ENCODE results near the gene OR1J2. TPM values are rescaled to one million over a fixed set of nuclear protein-coding genes. Genes with fewer than 3 reads are reported as not detected.
"Not testable (repeated sequence)": the region's sequence is repeated elsewhere in the genome, so short reads cannot be mapped to it uniquely, and the experiment has no call there.

OR1J2 gene
- total RNA-seq, 1 donor from 2014 or later, result not detected

- TF ChIP-seq, protein P1, sequence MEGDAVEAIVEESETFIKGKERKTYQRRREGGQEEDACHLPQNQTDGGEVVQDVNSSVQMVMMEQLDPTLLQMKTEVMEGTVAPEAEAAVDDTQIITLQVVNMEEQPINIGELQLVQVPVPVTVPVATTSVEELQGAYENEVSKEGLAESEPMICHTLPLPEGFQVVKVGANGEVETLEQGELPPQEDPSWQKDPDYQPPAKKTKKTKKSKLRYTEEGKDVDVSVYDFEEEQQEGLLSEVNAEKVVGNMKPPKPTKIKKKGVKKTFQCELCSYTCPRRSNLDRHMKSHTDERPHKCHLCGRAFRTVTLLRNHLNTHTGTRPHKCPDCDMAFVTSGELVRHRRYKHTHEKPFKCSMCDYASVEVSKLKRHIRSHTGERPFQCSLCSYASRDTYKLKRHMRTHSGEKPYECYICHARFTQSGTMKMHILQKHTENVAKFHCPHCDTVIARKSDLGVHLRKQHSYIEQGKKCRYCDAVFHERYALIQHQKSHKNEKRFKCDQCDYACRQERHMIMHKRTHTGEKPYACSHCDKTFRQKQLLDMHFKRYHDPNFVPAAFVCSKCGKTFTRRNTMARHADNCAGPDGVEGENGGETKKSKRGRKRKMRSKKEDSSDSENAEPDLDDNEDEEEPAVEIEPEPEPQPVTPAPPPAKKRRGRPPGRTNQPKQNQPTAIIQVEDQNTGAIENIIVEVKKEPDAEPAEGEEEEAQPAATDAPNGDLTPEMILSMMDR (conservative IDR thresholded peaks at IDR 0.05; ENCODE audit: low read depth, low read length), result no peak
- no peak within 1 kb of the TSS for H3K4me3 ChIP-seq (ENCODE audit: low read depth, low read length)
Observed at GRCh38 chr9:122518841-122519240, 8.2 kb downstream of the OR1J2 start, which contains the start of gene OR1J4. Gene OR1J4 (plus strand): TSS chr9:122519141. CDS start chr9:122519141, 0 bp downstream.

GRCh38 chr9:122519376-122519775, 8.8 kb downstream of the OR1J2 start:
- DNase-seq (ENCODE audit: low read depth), result no peak
- TF ChIP-seq, protein P1 (conservative IDR thresholded peaks at IDR 0.05; ENCODE audit: low read depth, low read length), result no peak
- no peak overlapping the region for H3K4me3 ChIP-seq (ENCODE audit: low read depth, low read length)

More at GRCh38 chr9:122518841-122519240, 8.2 kb downstream of the OR1J2 start, which contains the start of gene OR1J4:
- no peak for DNase-seq (ENCODE audit: low read depth)

GRCh38 chr9:122526602-122527001, 16.0 kb downstream of the OR1J2 start:
- TF ChIP-seq, protein P1 (conservative IDR thresholded peaks at IDR 0.05; ENCODE audit: low read depth, low read length), result no peak
- no peak for DNase-seq (ENCODE audit: low read depth)
- H3K4me3 ChIP-seq (ENCODE audit: low read depth, low read length), result no peak overlapping the region

DNA sequence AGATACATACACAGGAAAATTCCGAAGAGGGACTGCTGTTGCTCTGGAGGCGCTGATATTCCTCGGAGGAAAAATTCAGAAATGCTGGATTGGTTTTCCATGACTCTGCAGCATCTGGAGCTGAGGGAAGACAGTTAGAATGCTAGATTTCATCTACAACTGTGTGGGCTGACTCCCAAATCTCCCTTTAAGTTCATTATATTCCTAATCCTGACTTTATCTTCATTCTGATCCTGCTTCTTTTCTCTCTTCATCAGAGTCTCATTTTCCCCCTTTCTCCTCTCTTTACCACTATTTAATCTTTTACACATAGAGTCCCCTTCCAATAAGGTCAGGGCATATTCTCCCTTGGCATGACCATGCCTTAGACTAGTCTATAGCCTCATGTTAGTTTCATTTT, 16.6 kb downstream of the OR1J2 start, which contains the start of gene OR1N1:
Gene OR1N1 (minus strand): TSS at position 101 of the 400 bp plus-strand sequence. CDS start 0 bp downstream, at position 101.
- H3K4me3 ChIP-seq (ENCODE audit: low read depth, low read length), result no peak within 1 kb of the TSS
- no peak for DNase-seq (ENCODE audit: low read depth)
- TF ChIP-seq, protein P1 (conservative IDR thresholded peaks at IDR 0.05; ENCODE audit: low read depth, low read length), result no peak

GRCh38 chr9:122531157-122531556, 20.6 kb downstream of the OR1J2 start:
- DNase-seq (ENCODE audit: low read depth); H3K4me3 ChIP-seq (ENCODE audit: low read depth, low read length): not testable (repeated sequence)

DNA sequence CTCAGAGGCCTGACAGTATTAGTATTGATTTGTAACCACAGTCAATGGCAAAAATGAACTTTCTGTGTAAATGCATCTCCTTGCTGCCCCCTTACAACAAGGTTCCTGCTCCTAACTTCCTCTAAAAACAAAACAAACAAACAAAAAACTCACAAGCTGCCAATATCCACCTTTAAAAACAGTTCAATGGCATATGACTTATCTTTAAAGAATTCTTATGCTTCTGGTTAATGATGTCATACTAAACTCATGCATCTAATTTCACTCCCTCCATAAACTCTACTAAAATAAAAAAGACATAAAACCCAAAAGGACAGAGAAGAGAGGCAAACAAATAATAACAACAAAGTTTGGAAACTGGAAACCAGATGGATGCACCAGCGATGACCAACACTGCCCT, 25.5 kb downstream of the OR1J2 start:
- H3K4me3 ChIP-seq (ENCODE audit: low read depth, low read length), result no peak overlapping the region
- TF ChIP-seq, protein P1 (conservative IDR thresholded peaks at IDR 0.05; ENCODE audit: low read depth, low read length), result no peak
- peak; percentile 58 for DNase-seq (ENCODE audit: low read depth)

- not testable (repeated sequence) for H3K4me3 ChIP-seq (ENCODE audit: low read depth, low read length)
- DNase-seq (ENCODE audit: low read depth), result peak; percentile 79
Observed at GRCh38 chr9:122537066-122537465, 26.5 kb downstream of the OR1J2 start.

DNA sequence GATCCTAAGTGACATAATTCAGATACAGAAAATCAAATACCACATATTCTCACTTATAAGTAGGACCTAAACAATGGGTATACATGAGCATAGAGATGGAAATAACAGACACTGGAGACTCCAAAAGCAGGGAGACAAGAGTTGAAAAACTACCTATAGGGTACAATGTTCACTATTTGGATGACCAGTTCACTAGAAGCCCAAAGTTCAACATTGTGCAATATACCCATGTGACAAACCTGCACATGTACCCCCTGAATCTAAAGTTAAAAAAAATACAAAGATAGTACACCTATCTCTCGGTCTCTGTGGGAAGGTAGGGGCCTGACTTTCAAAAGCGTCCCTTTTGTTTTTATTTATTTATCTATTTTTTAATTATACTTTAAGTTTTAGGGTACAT, 28.2 kb downstream of the OR1J2 start:
- no peak for DNase-seq (ENCODE audit: low read depth)
- H3K4me3 ChIP-seq (ENCODE audit: low read depth, low read length), result no peak overlapping the region
- TF ChIP-seq, protein P1 (conservative IDR thresholded peaks at IDR 0.05; ENCODE audit: low read depth, low read length), result no peak
